K562 (cell line): ENCODE results near the gene HEXIM2. TPM values are rescaled to one million over a fixed set of nuclear protein-coding genes. Genes with fewer than 3 reads are reported as not detected.

ENCODE experiments used
- ATAC-seq: fragments of 200-7000 bp; cut with Tn5 transposase; 3 replicates; pipeline ENCODE4 v1.9.1; 2020; ENCODE audit warnings: moderate library complexity
- BruUV-seq: library from RNA; stranded (reverse); fragments of 400-500 nt; replicated peaks from 2 replicates; lab custom pipeline; 2021; lab: Mats Ljungman, UMichigan
- CTCF ChIA-PET: fragments of 300-600 bp; formaldehyde crosslinking; extraction: SDS; loops from one replicate; lab custom pipeline; 2021; ENCODE audit warnings: low intra/inter-chr PET ratio; lab: Yijun Ruan, JAX
- POLR2A ChIA-PET: fragments of 300-600, 350-650 bp; sonication (Branson Sonifier 250); formaldehyde crosslinking; extraction: SDS; loops from one replicate; lab custom pipeline; 2021; ENCODE audit warnings: antibody characterized with exemption, inconsistent platforms; lab: Yijun Ruan, JAX
- DNase-seq, 4 experiments: peaks; one replicate each; pipeline versions ENCODE4 v3.0.0 to v3.0.0-alpha.2; 2011 to 2018; ENCODE audit warnings: low spot score in 3 of 4, mixed read lengths in 3 of 4; ENCODE audit errors: extremely low read depth in 1 of 4
- FAIRE-seq: peaks from 2 replicates; lab custom pipeline; 2011; peaks lifted over from hg19 to GRCh38; lab: Jason Lieb, UNC
- H2AFZ ChIP-seq: 2 replicates; pipeline ENCODE4 v1.6.0; 2011; ENCODE audit warnings: low read depth, low read length, control low read depth, inconsistent platforms
- H3K27ac ChIP-seq: fragments of 200-600 bp; 3 replicates; pipeline ENCODE4 v1.8.0; 2011; ENCODE audit warnings: low read depth, mild to moderate bottlenecking, control low read depth, inconsistent platforms, low read length, moderate library complexity, mixed read lengths; ENCODE audit errors: extremely low read depth
- H3K27me3 ChIP-seq, 2 experiments: fragments of 300-600 bp in 1 of 2; 2 replicates in 1 of 2; 3 replicates in 1 of 2; pipeline versions ENCODE4 v1.6.0 to v1.8.0; 2011; ENCODE audit warnings: inconsistent platforms in 2 of 2, low read length in 2 of 2, mild to moderate bottlenecking in 1 of 2, mixed read lengths in 1 of 2, moderate library complexity in 1 of 2; ENCODE audit not compliant: control insufficient read depth in 2 of 2, insufficient read depth in 2 of 2
- H3K36me3 ChIP-seq: fragments of 300-600 bp; 3 replicates; pipeline ENCODE4 v1.8.0; 2011; ENCODE audit warnings: mild to moderate bottlenecking, low read length, inconsistent platforms; ENCODE audit not compliant: control insufficient read depth, insufficient read depth
- H3K4me1 ChIP-seq, 2 experiments: fragments of 200-600 bp in 1 of 2; replicated peaks in 1 of 2; 2 replicates in 1 of 2; 3 replicates in 1 of 2; pipeline versions ENCODE4 v1.5.1 to v1.8.0; 2011; ENCODE audit warnings: inconsistent platforms in 2 of 2, low read length in 2 of 2, mild to moderate bottlenecking in 1 of 2, mixed read lengths in 1 of 2, moderate library complexity in 1 of 2; ENCODE audit not compliant: control insufficient read depth in 2 of 2, insufficient read depth in 2 of 2
- H3K4me2 ChIP-seq: 2 replicates; pipeline ENCODE4 v1.6.1; 2011; ENCODE audit warnings: low read length, control low read depth, inconsistent platforms, mixed read lengths; ENCODE audit not compliant: insufficient read depth
- H3K4me3 ChIP-seq: fragments of 200-600 bp; sonication (generic), shearing (Covaris generic); 2 replicates; pipeline ENCODE4 v1.5.1; 2016; ENCODE audit warnings: control low read depth, inconsistent platforms
- H3K79me2 ChIP-seq: fragments of 200-600 bp; 3 replicates; pipeline ENCODE4 v1.8.0; 2011; ENCODE audit warnings: low read length, inconsistent platforms; ENCODE audit not compliant: control insufficient read depth, insufficient read depth
- H3K9ac ChIP-seq, 2 experiments: 2 replicates each; pipeline versions ENCODE4 v1.6.0 to v1.6.1; 2011; ENCODE audit warnings: low read depth in 2 of 2, low read length in 2 of 2, control low read depth in 1 of 2, inconsistent platforms in 1 of 2, mild to moderate bottlenecking in 1 of 2, mixed read lengths in 1 of 2; ENCODE audit not compliant: insufficient read depth in 1 of 2
- H3K9me1 ChIP-seq: one replicate; pipeline ENCODE4 v1.6.0; 2011; ENCODE audit warnings: inconsistent platforms, mild to moderate bottlenecking, low read length, moderate library complexity; ENCODE audit not compliant: control insufficient read depth, insufficient read depth
- H3K9me3 ChIP-seq: replicated peaks from 2 replicates; pipeline ENCODE4 v1.5.1; 2011; ENCODE audit warnings: low read depth, low read length, inconsistent platforms; ENCODE audit not compliant: control insufficient read depth, insufficient read depth
- H4K20me1 ChIP-seq: replicated peaks from 2 replicates; pipeline ENCODE4 v1.6.1; 2011; ENCODE audit warnings: low read length, inconsistent platforms, mixed read lengths; ENCODE audit not compliant: control insufficient read depth, insufficient read depth
- ARID3B ChIP-seq: fragments of 250-450 bp; sonication (Bioruptor Pico); IDR thresholded peaks from 2 replicates; pipeline ENCODE4 v1.4.0; 2020; ENCODE audit warnings: borderline replicate concordance
- BRD9 ChIP-seq: fragments of 450-650 bp; IDR thresholded peaks from 2 replicates; pipeline ENCODE4 v1.6.1; 2018; ENCODE audit warnings: low read depth; ENCODE audit not compliant: partially characterized antibody
- CBFA2T3 ChIP-seq: fragments of 450-650 bp; IDR thresholded peaks from 2 replicates; pipeline ENCODE4 v1.6.1; 2017
- ELF2 ChIP-seq: fragments of 250-450 bp; sonication (Bioruptor Pico); IDR thresholded peaks from 2 replicates; pipeline ENCODE4 v1.5.0; 2021; ENCODE audit warnings: mild to moderate bottlenecking
- FOXJ3 ChIP-seq: sonication (generic); formaldehyde crosslinking; IDR thresholded peaks from 2 replicates; pipeline ENCODE4 v1.4.0; 2020; ENCODE audit warnings: mild to moderate bottlenecking, missing genetic modification reagents
- IRF9 ChIP-seq: fragments of 450-650 bp; IDR thresholded peaks from 2 replicates; pipeline ENCODE4 v1.6.1; 2016; ENCODE audit warnings: missing biosample characterization, missing genetic modification characterization
- NONO ChIP-seq, 2 experiments: fragments of 200-400 bp in 1 of 2; fragments of 450-650 bp in 1 of 2; formaldehyde crosslinking in 1 of 2; IDR thresholded peaks; 2 replicates each; pipeline ENCODE4 v1.6.1; 2017; ENCODE audit warnings: low read depth in 2 of 2, mild to moderate bottlenecking in 2 of 2, moderate library complexity in 2 of 2, low read length in 1 of 2
- PTBP1 ChIP-seq: fragments of 200-400 bp; formaldehyde crosslinking; IDR thresholded peaks from 2 replicates; pipeline ENCODE4 v1.6.1; 2017; ENCODE audit warnings: low read depth, low read length
- PTRF ChIP-seq: fragments of 450-650 bp; IDR thresholded peaks from 2 replicates; pipeline ENCODE4 v1.6.1; 2016; ENCODE audit warnings: mild to moderate bottlenecking, missing genetic modification characterization, missing compliant biosample characterization
- RFX7 ChIP-seq: fragments of 250-450 bp; sonication (Bioruptor Pico); IDR thresholded peaks from 2 replicates; pipeline ENCODE4 v1.5.1; 2021; ENCODE audit warnings: mild to moderate bottlenecking
- TSHZ1 ChIP-seq: fragments of 250-450 bp; sonication (Bioruptor Pico); IDR thresholded peaks from 2 replicates; pipeline ENCODE4 v1.4.0; 2020; ENCODE audit warnings: mild to moderate bottlenecking, moderate library complexity
- ZFP30 ChIP-seq: fragments of 250-450 bp; sonication (Bioruptor Pico); IDR thresholded peaks from 2 replicates; pipeline ENCODE4 v1.8.0; 2022; ENCODE audit warnings: moderate library complexity, mild to moderate bottlenecking, inconsistent platforms, borderline replicate concordance
- ZNF263 ChIP-seq: sonication (generic); formaldehyde crosslinking; IDR thresholded peaks from 2 replicates; pipeline ENCODE4 v1.8.0; 2022; ENCODE audit warnings: mild to moderate bottlenecking, missing genetic modification reagents, borderline replicate concordance
- ZNF696 ChIP-seq: fragments of 250-450 bp; sonication (Bioruptor Pico); conservative IDR thresholded peaks from 2 replicates; pipeline ENCODE4 v1.4.0; 2020; ENCODE audit warnings: mild to moderate bottlenecking, moderate library complexity
- ZNF707 ChIP-seq: fragments of 250-450 bp; sonication (Bioruptor Pico); conservative IDR thresholded peaks from 2 replicates; pipeline ENCODE4 v1.8.0; 2022; ENCODE audit warnings: inconsistent platforms, mild to moderate bottlenecking, moderate library complexity
- WGBS: fragments of 100-300 bp; shearing (Covaris generic); methylation state at CpG from one replicate; pipeline ENCODE4 v1.1.6; 2016; ENCODE audit warnings: low coverage, mixed read lengths; ENCODE audit not compliant: insufficient coverage; ENCODE audit errors: missing lambda C conversion rate; 5-methylcytosine and 5-hydroxymethylcytosine counted together
- in situ Hi-C: fragments of 300-500 bp; cut with MboI; formaldehyde crosslinking; loops from 4 replicates; pipeline ENCODE4 v1.15.0; 2018; ENCODE audit warnings: inconsistent platforms, mixed read lengths
- intact Hi-C: fragments of 100-400 bp; cut with micrococcal nuclease; formaldehyde crosslinking; loops from 2 replicates; pipeline ENCODE4 v1.14.2; 2022
- polyA plus RNA-seq, 8 experiments: library from polyadenylated mRNA; depleted of rRNA in 4 of 8; stranded (reverse) in 5 of 8; unstranded in 3 of 8; fragments of >200 nt; fragmentation: Nextera tagmentation in 2 of 8; fragmentation: Illumina TruSeq in 1 of 8; extraction: Ambion mirVana in 2 of 8; extraction: Trizol in 1 of 8; gene quantifications; 2 replicates each; pipeline versions ENCODE4 v1.2.1 to v1.2.3, GENCODE V29; 2011 to 2014; ENCODE audit warnings: inconsistent platforms in 1 of 8, missing spikeins in 1 of 8
- total RNA-seq, 7 experiments: library from RNA; depleted of rRNA in 6 of 7; stranded (reverse); fragments of >200 nt in 6 of 7; fragmentation: Illumina TruSeq in 2 of 7; extraction: Trizol in 2 of 7; gene quantifications; 2 replicates each; pipeline versions ENCODE4 v1.2.1 to v1.2.3, GENCODE V29; 2011 to 2021; ENCODE audit warnings: low replicate concordance in 1 of 7

Gene HEXIM2
- total and polyA plus RNA-seq, 9 of the 15 experiments (the other 6 are each of a cell fraction or from before 2014, with no cell fraction given), result 0.69 to 3.4 (median 1.1) TPM; not detected in 2

- TF ChIP-seq ZNF707 (CRISPR knock-in tag) (no peak), ELF2 (CRISPR knock-in tag) (no peak), FOXJ3 (CRISPR knock-in tag) (no peak), ZNF263 (CRISPR knock-in tag) (no peak)
These were observed 22.7 kb upstream of the HEXIM2 start (continued) for GRCh38 chr17:45138911-45139532.

- Histone ChIP-seq H2AFZ (no peak overlapping the region), H4K20me1 (no peaks in the 10 kb centered on the region), H3K4me2 (no peak overlapping the region), H3K9me1 (no peaks in the 10 kb centered on the region), H3K4me1 (peaks cover 14 to 37% of the 10 kb centered on the region in 2 experiments), H3K27ac (no peak overlapping the region), H3K27me3 (no peaks in the 10 kb centered on the region), H3K4me3 (no peak overlapping the region), H3K9me3 (no peaks in the 10 kb centered on the region)
- ChIA-PET POLR2A (interaction anchor here (0.9 to 7.1 kb wide), 3 partner anchors 10 to 79 kb away, joined by 3 to 119 read pairs (median 4); partner anchors contain the start of genes HEXIM1 and NMT1), CTCF (no interaction called here)
- no peak for ATAC-seq
- 49% methylated on average over 4 of the region's 4 CpGs for WGBS
- no TSS peak for BruUV-seq
- intact Hi-C loops, result loop anchor here (5.0 kb wide), 1 partner anchor 248 kb away; no protein-coding TSS in a partner anchor
- TF ChIP-seq ARID3B (CRISPR knock-in tag), result no peak
- TF ChIP-seq PTRF (tag), result no peak
- no peak for TF ChIP-seq BRD9
- no peak for TF ChIP-seq CBFA2T3
- TF ChIP-seq ZNF696, result no peak
- TF ChIP-seq PTBP1, result no peak
- no peak for TF ChIP-seq ZFP30 (CRISPR knock-in tag)
- TF ChIP-seq NONO (IDR thresholded peaks at IDR 0.05; ENCODE audit: low read depth in 2 of 2, low read length in 1 of 2), result no peak
- no peak for TF ChIP-seq TSHZ1
- no peak for TF ChIP-seq RFX7
- TF ChIP-seq IRF9, result no peak
- TF ChIP-seq, all 486 proteins: peak for 0
- DNase-seq, result no peak
- H3K79me2 ChIP-seq, result peaks cover 7% of the 10 kb centered on the region; the same call in 1 of the 3 replicates
- no peaks in the 10 kb centered on the region for H3K36me3 ChIP-seq
- peak overlapping the region in 1 of 2 experiments; percentile 1; a peak in 1 of 4 replicates for H3K9ac ChIP-seq
- no peak for FAIRE-seq
- in situ Hi-C loops, result loop anchor here (5.0 kb wide), 1 partner anchor 58 kb away; no protein-coding TSS in a partner anchor
These were observed 22.1 kb upstream of the HEXIM2 start for GRCh38 chr17:45139533-45139920.
